Caco-2 (cell line): Measurements from ENCODE around the gene GSDME. TPM values are rescaled to one million over a fixed set of nuclear protein-coding genes. Genes with fewer than 3 reads are reported as not detected.

Experiments used
- BruUV-seq: library from RNA; stranded (reverse); fragments of 400-500 nt; replicated peaks from 2 replicates; lab custom pipeline; 2021; lab: Mats Ljungman, UMichigan
- CTCF ChIA-PET: fragments of 300-600 bp; sonication (Branson Sonifier 250); formaldehyde crosslinking; loops from one replicate; lab custom pipeline; 2022; ENCODE audit warnings: antibody characterized with exemption; lab: Charles Lee
- POLR2A ChIA-PET: fragments of 300-600 bp; sonication (Branson Sonifier 250); formaldehyde crosslinking; loops from one replicate; lab custom pipeline; 2022; ENCODE audit warnings: antibody characterized with exemption; lab: Charles Lee
- DNase-seq, 2 experiments: peaks; one replicate each; pipeline versions ENCODE4 v3.0.0 to v3.0.0-alpha.2; 2020 to 2022
- H3K27me3 ChIP-seq: replicated peaks from 2 replicates; pipeline ENCODE4 v1.6.0; 2011; ENCODE audit warnings: low read length; ENCODE audit not compliant: control insufficient read depth, insufficient read depth
- H3K36me3 ChIP-seq: 2 replicates; pipeline ENCODE4 v1.5.1; 2011; ENCODE audit warnings: low read length; ENCODE audit not compliant: control insufficient read depth, insufficient read depth
- H3K4me1 ChIP-seq: fragments of 250-450 bp; sonication (Bioruptor Pico); 2 replicates; pipeline ENCODE4 v1.5.1; 2020; ENCODE audit warnings: mild to moderate bottlenecking
- H3K4me3 ChIP-seq: 2 replicates; pipeline ENCODE4 v1.5.1; 2011; ENCODE audit warnings: low read depth, mild to moderate bottlenecking, control low read depth, low read length
- H3K9me3 ChIP-seq: fragments of 250-450 bp; sonication (Bioruptor Pico); 2 replicates; pipeline ENCODE4 v1.5.1; 2020; ENCODE audit warnings: mild to moderate bottlenecking, moderate library complexity
- H3K27ac Mint-ChIP-seq: one replicate; pipeline ENCODE4 v1.8.0; 2022; ENCODE audit warnings: mixed read lengths; ENCODE audit not compliant: unreplicated experiment
- H3K27me3 Mint-ChIP-seq: one replicate; pipeline ENCODE4 v1.8.0; 2022; ENCODE audit warnings: mixed read lengths; ENCODE audit not compliant: insufficient read depth, unreplicated experiment
- H3K36me3 Mint-ChIP-seq: one replicate; pipeline ENCODE4 v1.8.0; 2022; ENCODE audit warnings: mild to moderate bottlenecking, mixed read lengths; ENCODE audit not compliant: insufficient read depth, unreplicated experiment
- H3K4me1 Mint-ChIP-seq: one replicate; pipeline ENCODE4 v1.8.0; 2022; ENCODE audit warnings: low read depth, mixed read lengths; ENCODE audit not compliant: unreplicated experiment
- H3K4me3 Mint-ChIP-seq: one replicate; pipeline ENCODE4 v1.8.0; 2022; ENCODE audit warnings: mild to moderate bottlenecking, moderate library complexity, mixed read lengths; ENCODE audit not compliant: unreplicated experiment
- H3K9me3 Mint-ChIP-seq: one replicate; pipeline ENCODE4 v1.8.0; 2022; ENCODE audit warnings: mixed read lengths; ENCODE audit not compliant: unreplicated experiment
- CTCF ChIP-seq, 2 experiments: fragments of 200-600 bp in 1 of 2; IDR thresholded peaks; 1 replicate in 1 of 2; 2 replicates in 1 of 2; pipeline versions ENCODE4 v1.5.1 to v1.8.0; 2011 to 2022; ENCODE audit warnings: antibody characterized with exemption in 1 of 2, control low read depth in 1 of 2, inconsistent platforms in 1 of 2, low read depth in 1 of 2, low read length in 1 of 2, mild to moderate bottlenecking in 1 of 2, moderate library complexity in 1 of 2; ENCODE audit not compliant: insufficient read depth in 1 of 2, severe bottlenecking in 1 of 2, unreplicated experiment in 1 of 2
- intact Hi-C: fragments of 100-400 bp; cut with micrococcal nuclease; formaldehyde crosslinking; loops from one replicate; pipeline ENCODE4 v1.10.0; 2022; ENCODE audit not compliant: unreplicated experiment
- total RNA-seq: library from RNA; stranded (reverse); gene quantifications from 2 replicates; pipeline ENCODE4 v1.2.3, GENCODE V29; 2022

The GSDME gene
- total RNA-seq, 1 experiment from 2014 or later = 35.2 TPM

GRCh38 chr7:24669971-24670591 is 87.2 kb downstream of the GSDME start:
- H3K36me3 ChIP-seq = no peaks in the 10 kb centered on the region
- H3K4me1 Mint-ChIP-seq = peaks cover 5% of the 10 kb centered on the region
- no peak for DNase-seq
- H3K4me3 Mint-ChIP-seq = no peak overlapping the region
- no peak for TF ChIP-seq CTCF (IDR thresholded peaks at IDR 0.05; ENCODE audit: insufficient read depth in 1 of 2, low read depth in 1 of 2, low read length in 1 of 2, severe bottlenecking in 1 of 2, unreplicated experiment in 1 of 2)
- ChIA-PET POLR2A (no interaction called here), CTCF (interaction anchor here (0.6 kb wide), 1 partner anchor 547 kb away, joined by 3 read pairs; no protein-coding TSS in a partner anchor)
- no peaks in the 10 kb centered on the region for H3K9me3 ChIP-seq
- H3K27me3 Mint-ChIP-seq = no peaks in the 10 kb centered on the region
- peaks cover 10% of the 10 kb centered on the region for H3K4me1 ChIP-seq
- H3K36me3 Mint-ChIP-seq = no peaks in the 10 kb centered on the region
- intact Hi-C loops = loop anchor here (1.0 to 10.0 kb wide), 4 partner anchors 78 to 808 kb away; no protein-coding TSS in a partner anchor
- H3K4me3 ChIP-seq = no peak overlapping the region
- no TSS peak for BruUV-seq
- H3K27ac Mint-ChIP-seq = no peak overlapping the region
- no peaks in the 10 kb centered on the region for H3K9me3 Mint-ChIP-seq
- H3K27me3 ChIP-seq = no peaks in the 10 kb centered on the region

GRCh38 chr7:24668927-24669635 is 88.2 kb downstream of the GSDME start:
- H3K36me3 Mint-ChIP-seq = peaks cover 6% of the 10 kb centered on the region
- BruUV-seq = no TSS peak
- peak in 1 of 2 experiments; percentile 16 for DNase-seq

More at GRCh38 chr7:24668927-24669635, 88.2 kb downstream of the GSDME start:
- Histone ChIP-seq H3K9me3 (no peaks in the 10 kb centered on the region), H3K36me3 (no peaks in the 10 kb centered on the region), H3K4me1 (peaks cover 10% of the 10 kb centered on the region), H3K27me3 (no peaks in the 10 kb centered on the region), H3K4me3 (no peak overlapping the region)
- Mint-ChIP-seq H3K4me3 (no peak overlapping the region), H3K9me3 (no peaks in the 10 kb centered on the region), H3K27ac (peak overlapping the region; percentile 25), H3K4me1 (peaks cover 5% of the 10 kb centered on the region), H3K27me3 (no peaks in the 10 kb centered on the region)
- intact Hi-C loops = loop anchor here (1.0 to 10.0 kb wide), 4 partner anchors 77 to 807 kb away; no protein-coding TSS in a partner anchor
- ChIA-PET POLR2A (no interaction called here), CTCF (interaction anchor here (0.5 to 0.8 kb wide), 2 partner anchors 78 to 401 kb away, joined by 3 read pairs; no protein-coding TSS in a partner anchor)
- no peak for TF ChIP-seq CTCF (IDR thresholded peaks at IDR 0.05; ENCODE audit: insufficient read depth in 1 of 2, low read depth in 1 of 2, low read length in 1 of 2, severe bottlenecking in 1 of 2, unreplicated experiment in 1 of 2)
